Neutrophil (primary cell): ENCODE results near the gene MEGF9.
A peak's percentile ranks its signal among the peaks of the same experiment; 100 is the strongest.

Experiments used
- H3K27ac ChIP-seq: fragments of 200-600 bp; sonication (generic); 2 replicates; pipeline ENCODE4 v1.5.1; 2016; ENCODE audit warnings: mild to moderate bottlenecking, moderate library complexity
- H3K27me3 ChIP-seq: fragments of 200-600 bp; sonication (generic); 2 replicates; pipeline ENCODE4 v1.6.0; 2016; ENCODE audit warnings: mild to moderate bottlenecking
- H3K36me3 ChIP-seq: fragments of 200-600 bp; sonication (generic); 2 replicates; pipeline ENCODE4 v1.5.1; 2017
- H3K4me1 ChIP-seq, 2 experiments: fragments of 200-600 bp in 1 of 2; sonication (generic) in 1 of 2; 1 replicate in 1 of 2; 2 replicates in 1 of 2; pipeline versions ENCODE4 v1.5.1 to v1.6.1; 2013 to 2016; ENCODE audit warnings: low read depth in 1 of 2, low read length in 1 of 2, mild to moderate bottlenecking in 1 of 2, moderate library complexity in 1 of 2; ENCODE audit not compliant: control insufficient read depth in 1 of 2, insufficient read depth in 1 of 2
- H3K4me3 ChIP-seq, 2 experiments: fragments of 200-600 bp in 1 of 2; sonication (generic) in 1 of 2; 1 replicate in 1 of 2; 2 replicates in 1 of 2; pipeline ENCODE4 v1.5.1; 2013 to 2016; ENCODE audit warnings: low read depth in 1 of 2, low read length in 1 of 2, mild to moderate bottlenecking in 1 of 2, moderate library complexity in 1 of 2
- H3K9me3 ChIP-seq: fragments of 200-600 bp; sonication (generic); 2 replicates; pipeline ENCODE4 v1.5.1; 2016
- CTCF ChIP-seq: fragments of 200-600 bp; sonication (generic); IDR thresholded peaks from 2 replicates; pipeline ENCODE4 v1.5.1; 2016; ENCODE audit warnings: antibody characterized with exemption

MEGF9 gene

GRCh38 chr9:120729791-120730241 is 15.5 kb upstream of the MEGF9 start:
- Histone ChIP-seq H3K4me1 (peaks cover 88 to 91% of the 10 kb centered on the region in 2 experiments), H3K27me3 (no peaks in the 10 kb centered on the region)

GRCh38 chr9:120726484-120726883 is 12.2 kb upstream of the MEGF9 start:
- no peak overlapping the region for H3K27ac ChIP-seq
- no peak overlapping the region for H3K4me3 ChIP-seq
- H3K27me3 ChIP-seq, result no peaks in the 10 kb centered on the region
- no peak for TF ChIP-seq CTCF
- H3K9me3 ChIP-seq, result no peaks in the 10 kb centered on the region
- H3K36me3 ChIP-seq, result no peaks in the 10 kb centered on the region
- peaks cover 59 to 62% of the 10 kb centered on the region in 2 experiments for H3K4me1 ChIP-seq

More at GRCh38 chr9:120729791-120730241, 15.5 kb upstream of the MEGF9 start:
- Histone ChIP-seq H3K9me3 (no peaks in the 10 kb centered on the region), H3K36me3 (no peaks in the 10 kb centered on the region), H3K4me3 (peak overlapping the region in 1 of 2 experiments; percentile 35), H3K27ac (peak overlapping the region; percentile 94)
- TF ChIP-seq CTCF, result peak; percentile 25

GRCh38 chr9:120725907-120726306 is 11.6 kb upstream of the MEGF9 start:
- no peak overlapping the region for H3K4me3 ChIP-seq
- no peak for TF ChIP-seq CTCF
- H3K27me3 ChIP-seq, result no peaks in the 10 kb centered on the region
- H3K9me3 ChIP-seq, result no peaks in the 10 kb centered on the region
- H3K27ac ChIP-seq, result no peak overlapping the region
- H3K36me3 ChIP-seq, result no peaks in the 10 kb centered on the region
- peaks cover 54 to 56% of the 10 kb centered on the region in 2 experiments for H3K4me1 ChIP-seq

GRCh38 chr9:120724757-120725400 is 10.6 kb upstream of the MEGF9 start:
- Histone ChIP-seq H3K4me1 (peaks cover 44 to 46% of the 10 kb centered on the region in 2 experiments), H3K27me3 (no peaks in the 10 kb centered on the region), H3K36me3 (no peaks in the 10 kb centered on the region), H3K9me3 (no peaks in the 10 kb centered on the region), H3K4me3 (no peak overlapping the region), H3K27ac (no peak overlapping the region)
- TF ChIP-seq CTCF, result no peak

GRCh38 chr9:120723565-120723964 is 9.3 kb upstream of the MEGF9 start:
- no peaks in the 10 kb centered on the region for H3K27me3 ChIP-seq
- no peak for TF ChIP-seq CTCF
- peaks cover 31 to 33% of the 10 kb centered on the region in 2 experiments for H3K4me1 ChIP-seq
- H3K4me3 ChIP-seq, result no peak overlapping the region
- no peaks in the 10 kb centered on the region for H3K36me3 ChIP-seq
- no peak overlapping the region for H3K27ac ChIP-seq
- H3K9me3 ChIP-seq, result no peaks in the 10 kb centered on the region
